VCaP (cell line): ENCODE data around the gene ZDHHC11B.
"Not testable (repeated sequence)": the region's sequence is repeated elsewhere in the genome, so short reads cannot be mapped to it uniquely, and the experiment has no call there.

ENCODE experiments used
- H3K27ac ChIP-seq: fragments of 450-650 bp; 2 replicates; pipeline ENCODE4 v1.5.1; 2017
- CTCF ChIP-seq: fragments of 450-650 bp; conservative IDR thresholded peaks from 2 replicates; pipeline ENCODE4 v1.5.1; 2017; ENCODE audit warnings: mild to moderate bottlenecking, moderate library complexity

ZDHHC11B gene

DNA sequence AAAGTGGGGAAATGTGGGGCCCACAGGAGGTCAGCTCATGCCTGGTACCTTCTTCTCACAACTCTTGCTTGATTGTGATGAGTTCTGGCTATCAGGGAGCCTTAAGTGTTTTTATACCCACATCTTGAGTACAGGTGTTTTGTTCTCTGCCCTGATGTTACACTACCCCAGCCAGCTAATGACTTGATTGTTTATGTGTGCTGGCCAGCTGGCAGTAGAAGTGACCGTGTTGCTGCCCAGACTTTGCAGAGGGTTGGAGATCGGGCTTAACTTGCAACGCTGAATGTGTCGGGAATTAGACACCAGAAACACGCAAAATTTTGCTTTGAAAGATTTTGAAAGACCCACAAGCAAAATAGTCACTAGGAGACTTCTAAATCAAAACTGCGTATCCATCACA lies 16.9 kb upstream of the ZDHHC11B start:
- no peak for TF ChIP-seq CTCF
- no peak overlapping the region for H3K27ac ChIP-seq

DNA sequence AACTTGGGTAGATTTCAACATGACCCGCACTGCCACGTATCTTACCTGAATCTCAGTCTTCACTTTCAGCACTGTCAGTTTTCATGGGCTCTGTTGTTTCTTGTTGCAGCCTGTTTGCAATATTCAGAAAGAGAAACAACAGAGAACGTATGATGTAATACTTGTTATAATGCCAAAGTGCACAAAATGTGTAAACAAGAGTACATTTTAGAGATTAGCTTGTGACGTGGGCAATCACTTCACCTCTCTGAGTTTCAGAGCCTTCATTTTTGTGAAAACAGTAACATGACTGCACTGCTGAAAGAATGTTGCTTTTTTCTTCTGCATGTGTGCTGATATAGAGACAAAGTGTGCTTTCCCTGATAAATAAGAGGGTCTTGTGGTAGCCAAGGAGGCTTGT lies 16.5 kb upstream of the ZDHHC11B start:
- not testable (repeated sequence) for H3K27ac ChIP-seq

DNA sequence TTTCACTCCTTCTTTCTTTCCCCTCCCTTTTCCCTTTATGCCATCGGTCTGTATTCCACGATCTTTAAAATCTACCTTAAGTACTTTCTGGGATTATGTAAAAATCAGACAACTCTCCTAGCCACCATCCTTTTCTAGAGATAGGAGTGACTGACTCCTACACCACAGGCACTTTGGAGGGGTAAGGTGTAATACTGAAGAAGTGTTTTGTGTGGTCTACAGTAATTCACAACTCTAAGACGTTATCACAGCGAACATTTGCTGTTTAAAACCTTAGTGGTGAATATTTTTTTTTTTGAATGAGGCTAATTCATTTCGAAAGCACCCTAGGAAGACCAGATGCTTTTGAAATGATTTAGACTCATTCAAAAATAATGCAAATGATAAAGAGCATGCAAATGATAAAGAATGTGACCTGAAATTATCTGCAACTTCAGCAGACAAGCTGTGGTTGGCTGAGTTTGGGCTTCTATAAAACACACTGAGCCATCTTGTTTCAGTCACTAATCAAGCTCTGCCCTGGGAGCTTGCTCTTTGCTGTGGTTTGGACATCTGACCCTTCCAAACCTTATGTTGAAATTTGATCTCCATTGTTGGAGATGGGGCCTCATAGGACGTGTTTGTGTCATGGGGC lies 14.1 kb upstream of the ZDHHC11B start:
- H3K27ac ChIP-seq: not testable (repeated sequence)

- not testable (repeated sequence) for H3K27ac ChIP-seq
Measured at GRCh38 chr5:797986-798385, 13.5 kb upstream of the ZDHHC11B start.

GRCh38 chr5:795873-796272 lies 11.3 kb upstream of the ZDHHC11B start:
- not testable (repeated sequence) for H3K27ac ChIP-seq

GRCh38 chr5:794948-795347 lies 10.4 kb upstream of the ZDHHC11B start:
- H3K27ac ChIP-seq: not testable (repeated sequence)

DNA sequence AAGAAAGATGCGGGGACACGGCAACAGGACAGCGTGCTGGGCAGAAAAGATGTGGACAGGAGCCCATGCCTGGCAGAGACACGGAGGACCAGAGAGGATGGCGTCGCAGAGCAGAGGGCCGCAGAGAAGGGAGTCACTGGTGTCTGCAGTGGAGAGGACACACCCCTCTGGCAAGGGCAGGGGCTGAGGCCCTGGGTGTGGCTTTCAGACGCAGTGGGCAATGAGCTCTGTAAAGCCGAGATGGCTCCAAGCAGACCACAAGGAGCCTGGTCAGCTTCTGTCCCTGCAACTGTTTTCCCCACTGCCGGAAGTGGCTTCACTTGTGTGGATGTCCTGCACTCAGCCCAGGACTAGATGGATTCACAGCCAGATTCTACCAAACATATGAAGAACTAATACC lies 4.2 kb upstream of the ZDHHC11B start:
- H3K27ac ChIP-seq: not testable (repeated sequence)

DNA sequence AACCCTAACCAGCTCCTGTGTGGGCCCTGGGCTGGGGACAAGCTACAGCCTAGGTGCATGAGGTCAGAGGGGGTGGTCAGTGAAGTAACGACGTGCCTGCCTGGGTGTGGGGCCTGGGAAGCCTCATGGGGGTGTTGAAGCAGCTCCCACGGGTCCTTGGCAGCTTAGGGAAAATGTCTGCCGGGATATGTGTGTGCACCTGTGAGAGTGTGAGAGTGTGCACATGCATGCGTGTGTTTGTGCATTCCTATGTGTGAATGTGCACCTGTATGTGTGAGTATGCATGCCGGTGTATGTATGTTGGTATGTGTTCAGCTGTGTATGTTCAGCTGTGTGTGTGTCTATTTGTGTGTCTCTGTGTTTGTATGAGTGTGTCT lies 3.3 kb upstream of the ZDHHC11B start:
- not testable (repeated sequence) for H3K27ac ChIP-seq

DNA sequence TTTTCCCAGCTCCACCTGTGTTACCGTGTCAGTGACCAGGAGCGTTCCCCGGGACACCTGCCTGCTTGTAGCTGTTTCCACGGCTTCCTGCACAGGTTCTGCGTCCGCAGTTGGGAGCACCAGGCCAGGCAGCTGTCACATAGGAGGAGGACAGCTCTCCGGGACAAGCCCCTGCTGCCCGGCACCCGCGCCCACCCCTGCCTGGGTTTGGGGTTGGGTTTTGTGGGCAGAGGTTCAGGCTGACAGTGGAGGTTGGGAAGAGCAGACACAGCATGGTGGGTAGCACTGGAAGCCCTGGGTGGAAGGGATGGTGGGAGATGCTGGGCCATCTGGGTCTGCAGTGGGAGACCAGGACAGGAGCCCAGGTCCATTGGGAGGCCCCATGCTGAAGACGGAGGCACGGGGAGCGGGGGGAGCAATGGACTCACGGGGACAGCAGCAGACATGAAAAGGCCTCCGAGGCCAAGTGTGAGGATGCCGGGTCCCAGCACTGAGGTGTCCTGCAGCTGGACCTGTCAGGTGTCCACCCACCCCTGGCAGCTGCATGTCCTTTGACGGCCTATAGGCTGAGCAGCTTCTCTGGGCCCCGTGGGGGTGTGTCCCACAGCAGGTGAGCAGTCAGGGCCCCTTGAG lies 2.8 kb upstream of the ZDHHC11B start:
- H3K27ac ChIP-seq: not testable (repeated sequence)

- peak overlapping the region; percentile 40; the same call in 1 of the 2 replicates for H3K27ac ChIP-seq
Measured at GRCh38 chr5:785181-785705, 714 bp upstream of the ZDHHC11B start.

DNA sequence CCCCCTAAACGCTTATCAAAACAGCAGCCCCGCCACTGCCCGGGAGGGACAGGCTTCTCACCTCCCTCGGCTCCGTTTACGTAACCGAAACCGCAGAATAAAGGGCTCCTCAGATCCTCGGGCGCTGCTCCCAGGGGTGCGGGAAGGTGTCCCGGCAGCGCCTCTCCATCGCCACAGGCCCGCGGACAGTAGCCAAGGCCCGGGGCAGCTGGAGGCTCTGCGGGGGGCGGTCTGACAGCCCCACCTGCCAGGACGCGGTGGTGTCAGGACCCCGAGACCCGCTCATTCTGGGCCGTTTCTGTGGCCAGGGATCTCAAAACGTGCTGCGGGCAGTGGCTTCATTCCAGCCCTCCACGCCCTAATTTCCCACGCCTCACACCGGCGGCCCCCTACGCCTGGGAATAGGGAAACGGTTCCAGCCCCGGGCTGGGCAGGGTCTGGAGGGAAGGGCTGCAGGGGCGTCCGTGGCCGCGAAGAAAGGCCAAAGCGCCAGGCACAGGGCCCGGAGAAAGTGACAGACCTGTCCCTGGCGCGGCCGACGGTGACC lies 575 bp downstream of the ZDHHC11B start:
- H3K27ac ChIP-seq: peak overlapping the region; percentile 40; the same call in 1 of the 2 replicates

GRCh38 chr5:783049-783802 lies 1.3 kb downstream of the ZDHHC11B start:
- not testable (repeated sequence) for H3K27ac ChIP-seq

GRCh38 chr5:782356-782755 lies 2.2 kb downstream of the ZDHHC11B start:
- not testable (repeated sequence) for H3K27ac ChIP-seq

DNA sequence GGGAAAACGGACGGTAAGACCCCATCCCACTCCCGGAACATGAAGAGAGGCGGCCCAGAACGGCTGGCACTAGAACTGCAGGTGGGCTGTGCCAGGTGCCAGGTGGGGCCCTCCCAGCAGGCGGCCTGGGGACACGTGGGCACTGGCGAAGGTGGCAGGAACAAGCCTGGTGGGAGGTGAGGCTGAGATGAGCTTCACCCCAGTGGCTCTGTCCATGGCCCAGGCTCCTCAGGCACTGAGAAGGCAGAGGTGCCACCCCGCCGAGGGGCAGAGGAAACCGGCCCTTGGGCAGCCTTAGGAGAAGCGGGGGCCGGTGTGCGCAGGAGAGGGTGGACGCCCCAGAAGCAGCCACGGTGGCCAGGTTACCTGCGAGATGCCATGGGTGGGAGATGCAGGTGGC lies 4.0 kb downstream of the ZDHHC11B start:
- not testable (repeated sequence) for H3K27ac ChIP-seq

DNA sequence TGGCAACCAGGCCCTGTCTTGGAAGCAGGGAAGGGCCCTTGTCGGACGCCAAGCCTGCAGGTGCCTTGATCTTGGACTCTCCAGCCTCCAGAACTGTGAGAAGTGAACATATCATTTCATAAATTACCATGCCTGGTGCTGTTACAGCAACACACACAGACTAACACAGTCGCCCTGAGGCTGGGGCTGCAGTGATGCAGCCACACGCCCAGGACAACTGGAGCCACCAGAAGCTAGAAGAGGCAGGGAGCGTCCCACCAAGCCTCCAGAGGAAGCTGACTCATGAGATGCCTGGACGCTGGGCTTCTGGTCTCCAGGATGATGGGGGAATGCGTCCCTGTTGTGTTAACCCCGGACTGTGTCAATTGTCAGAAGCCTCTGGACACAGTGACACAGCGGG lies 5.6 kb downstream of the ZDHHC11B start:
- not testable (repeated sequence) for H3K27ac ChIP-seq

DNA sequence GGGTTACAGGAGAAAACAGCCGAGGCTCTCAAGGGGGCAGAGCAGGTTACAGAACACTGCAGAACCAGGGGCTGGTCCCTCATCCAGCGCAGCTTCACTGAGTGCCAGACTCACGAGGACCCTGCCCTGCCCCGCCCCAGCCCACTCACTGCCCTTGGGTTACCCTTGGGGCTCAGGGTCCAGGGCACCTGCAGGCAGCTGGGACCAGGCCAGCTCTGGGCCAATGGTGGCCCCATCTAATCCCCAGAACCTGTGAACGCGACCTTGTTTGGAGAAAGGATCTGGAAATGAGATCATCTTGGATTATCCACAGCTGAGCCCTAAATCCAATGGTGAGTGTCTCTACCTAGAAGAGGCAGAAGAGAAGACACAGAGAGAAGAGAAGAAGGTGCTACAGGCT lies 6.1 kb downstream of the ZDHHC11B start:
- not testable (repeated sequence) for H3K27ac ChIP-seq
